Keratinocyte (primary cell): ENCODE measurements around the gene SLC39A11. TPM values are rescaled to one million over a fixed set of nuclear protein-coding genes. Genes with fewer than 3 reads are reported as not detected.

Source experiments
- DNase-seq: peaks from one replicate; pipeline ENCODE4 v3.0.0-alpha.2; 2011; ENCODE audit warnings: low read depth, missing footprints, low spot score
- FAIRE-seq: peaks from 2 replicates; lab custom pipeline; 2011; peaks lifted over from hg19 to GRCh38; lab: Jason Lieb, UNC
- H2AFZ ChIP-seq: 2 replicates; pipeline ENCODE4 v1.6.0; 2012; ENCODE audit warnings: low read length, control low read depth, inconsistent platforms; ENCODE audit not compliant: control insufficient read depth
- H3K27ac ChIP-seq: 2 replicates; pipeline ENCODE4 v1.5.1; 2011; ENCODE audit warnings: low read length; ENCODE audit not compliant: control insufficient read depth, insufficient read depth
- H3K27me3 ChIP-seq: 3 replicates; pipeline ENCODE4 v1.6.0; 2011; ENCODE audit warnings: low read length; ENCODE audit not compliant: control insufficient read depth, insufficient read depth; ENCODE audit errors: extremely low read depth
- H3K36me3 ChIP-seq, 2 experiments: 2 replicates in 1 of 2; 3 replicates in 1 of 2; pipeline ENCODE4 v1.5.1; 2011; ENCODE audit warnings: low read length in 2 of 2, mild to moderate bottlenecking in 1 of 2; ENCODE audit not compliant: control insufficient read depth in 2 of 2, insufficient read depth in 2 of 2; ENCODE audit errors: extremely low read depth in 1 of 2
- H3K4me1 ChIP-seq: 3 replicates; pipeline ENCODE4 v1.5.1; 2011; ENCODE audit warnings: low read length; ENCODE audit not compliant: control insufficient read depth, insufficient read depth; ENCODE audit errors: extremely low read depth
- H3K4me2 ChIP-seq: 3 replicates; pipeline ENCODE4 v1.6.0; 2011; ENCODE audit warnings: low read depth, low read length; ENCODE audit not compliant: control insufficient read depth, insufficient read depth; ENCODE audit errors: extremely low read depth
- H3K4me3 ChIP-seq, 3 experiments: fragments of 200-600 bp in 1 of 3; sonication (generic) in 1 of 3; 2 replicates in 2 of 3; 3 replicates in 1 of 3; pipeline ENCODE4 v1.5.1; 2011 to 2016; ENCODE audit warnings: low read length in 3 of 3, mild to moderate bottlenecking in 3 of 3, control low read depth in 2 of 3, inconsistent platforms in 1 of 3, low read depth in 1 of 3, mixed read lengths in 1 of 3, mixed run types in 1 of 3, moderate library complexity in 1 of 3; ENCODE audit not compliant: control insufficient read depth in 2 of 3, insufficient read depth in 2 of 3; ENCODE audit errors: extremely low read depth in 1 of 3
- H3K79me2 ChIP-seq: 2 replicates; pipeline ENCODE4 v1.6.0; 2012; ENCODE audit warnings: low read length; ENCODE audit not compliant: control insufficient read depth, insufficient read depth
- H3K9ac ChIP-seq: 3 replicates; pipeline ENCODE4 v1.6.0; 2011; ENCODE audit warnings: low read length; ENCODE audit not compliant: control insufficient read depth, insufficient read depth; ENCODE audit errors: extremely low read depth
- H3K9me1 ChIP-seq: 3 replicates; pipeline ENCODE4 v1.6.0; 2011; ENCODE audit warnings: low read length; ENCODE audit not compliant: control insufficient read depth, insufficient read depth; ENCODE audit errors: extremely low read depth
- H3K9me3 ChIP-seq: 2 replicates; pipeline ENCODE4 v1.5.1; 2012; ENCODE audit warnings: low read depth, low read length; ENCODE audit not compliant: control insufficient read depth
- H4K20me1 ChIP-seq: 3 replicates; pipeline ENCODE4 v1.6.0; 2011; ENCODE audit warnings: low read length; ENCODE audit not compliant: control insufficient read depth, insufficient read depth; ENCODE audit errors: extremely low read depth
- EZH2 ChIP-seq: IDR thresholded peaks from one replicate; pipeline ENCODE4 v1.6.1; 2012; ENCODE audit warnings: inconsistent platforms, mild to moderate bottlenecking, low read length, moderate library complexity
- dilution Hi-C: fragments of 300-500 bp; cut with MboI; formaldehyde crosslinking; loops from one replicate; pipeline ENCODE4 v1.7.0; 2020; ENCODE audit warnings: low sequenced_read_pairs; ENCODE audit not compliant: extremely low pct_ligation_motif_present
- polyA plus RNA-seq, 5 experiments: library from polyadenylated mRNA; depleted of rRNA in 3 of 5; stranded (reverse) in 3 of 5; stranded (forward) in 1 of 5; unstranded in 1 of 5; fragments of >200 nt; gene quantifications; 1 replicate in 1 of 5; 2 replicates in 3 of 5; 3 replicates in 1 of 5; pipeline versions ENCODE4 v1.2.1 to v1.2.3, GENCODE V29; 2011 to 2012; ENCODE audit warnings: missing spikeins in 2 of 5, low read depth in 1 of 5, low replicate concordance in 1 of 5
- TF ChIP-seq, protein P1 (sequence below), 3 experiments: IDR thresholded peaks in 1 of 3; conservative IDR thresholded peaks in 1 of 3; optimal IDR thresholded peaks in 1 of 3; 2 replicates in 2 of 3; 3 replicates in 1 of 3; pipeline versions ENCODE3 to v1.5.1; 2011; ENCODE audit warnings: low read length in 3 of 3, mild to moderate bottlenecking in 3 of 3, moderate library complexity in 2 of 3, control low read depth in 1 of 3, inconsistent platforms in 1 of 3; ENCODE audit not compliant: insufficient read depth in 2 of 3; ENCODE audit errors: extremely low read depth in 1 of 3

SLC39A11 gene
- polyA plus RNA-seq, 1 donor (not counting 4 experiments of a cell fraction or from before 2014, with no cell fraction given): 11.5 TPM

DNA sequence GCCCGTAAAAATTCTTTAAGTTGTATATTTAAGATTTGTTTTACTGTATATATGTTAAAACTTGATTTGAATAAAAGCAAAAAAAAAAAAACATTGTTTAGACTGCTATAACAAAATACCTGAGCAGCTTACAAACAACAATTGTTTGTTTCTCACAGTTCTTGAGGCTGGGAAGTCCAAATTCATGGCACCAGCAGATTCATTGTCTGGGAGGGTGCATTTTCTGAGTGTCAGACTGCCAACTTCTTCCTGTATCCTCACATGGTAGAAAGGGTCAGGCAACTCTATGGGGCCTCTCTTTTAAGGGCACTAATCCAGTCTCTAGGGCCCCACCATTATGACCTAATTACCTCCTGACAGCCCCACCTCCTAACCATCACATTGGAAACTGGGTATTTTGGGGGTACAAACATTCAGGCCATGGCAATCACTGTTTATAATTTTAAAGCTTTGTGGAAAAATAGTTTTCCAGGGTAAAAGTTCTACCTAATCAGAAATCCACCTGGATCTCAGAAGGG is 281.4 kb downstream of the SLC39A11 start:
- TF ChIP-seq, protein P1, sequence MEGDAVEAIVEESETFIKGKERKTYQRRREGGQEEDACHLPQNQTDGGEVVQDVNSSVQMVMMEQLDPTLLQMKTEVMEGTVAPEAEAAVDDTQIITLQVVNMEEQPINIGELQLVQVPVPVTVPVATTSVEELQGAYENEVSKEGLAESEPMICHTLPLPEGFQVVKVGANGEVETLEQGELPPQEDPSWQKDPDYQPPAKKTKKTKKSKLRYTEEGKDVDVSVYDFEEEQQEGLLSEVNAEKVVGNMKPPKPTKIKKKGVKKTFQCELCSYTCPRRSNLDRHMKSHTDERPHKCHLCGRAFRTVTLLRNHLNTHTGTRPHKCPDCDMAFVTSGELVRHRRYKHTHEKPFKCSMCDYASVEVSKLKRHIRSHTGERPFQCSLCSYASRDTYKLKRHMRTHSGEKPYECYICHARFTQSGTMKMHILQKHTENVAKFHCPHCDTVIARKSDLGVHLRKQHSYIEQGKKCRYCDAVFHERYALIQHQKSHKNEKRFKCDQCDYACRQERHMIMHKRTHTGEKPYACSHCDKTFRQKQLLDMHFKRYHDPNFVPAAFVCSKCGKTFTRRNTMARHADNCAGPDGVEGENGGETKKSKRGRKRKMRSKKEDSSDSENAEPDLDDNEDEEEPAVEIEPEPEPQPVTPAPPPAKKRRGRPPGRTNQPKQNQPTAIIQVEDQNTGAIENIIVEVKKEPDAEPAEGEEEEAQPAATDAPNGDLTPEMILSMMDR (optimal IDR thresholded peaks at IDR 0.05 in 1 of 3, IDR thresholded peaks at IDR 0.05 in 1 of 3, conservative IDR thresholded peaks at IDR 0.05 in 1 of 3; ENCODE audit: extremely low read depth in 1 of 3, insufficient read depth in 2 of 3, low read length in 3 of 3): no peak
- no peak for TF ChIP-seq EZH2
- H3K9me1 ChIP-seq: no peaks in the 10 kb centered on the region
- H3K4me2 ChIP-seq: no peak overlapping the region
- H3K27ac ChIP-seq: no peak overlapping the region
- H2AFZ ChIP-seq: no peak overlapping the region
- no peaks in the 10 kb centered on the region for H3K4me1 ChIP-seq
- H4K20me1 ChIP-seq: no peaks in the 10 kb centered on the region
- no peak for DNase-seq
- H3K27me3 ChIP-seq: no peaks in the 10 kb centered on the region
- FAIRE-seq: no peak
- dilution Hi-C loops: no loop called here
- H3K9me3 ChIP-seq: no peaks in the 10 kb centered on the region
- H3K4me3 ChIP-seq: no peak overlapping the region
- H3K9ac ChIP-seq: no peak overlapping the region
- no peaks in the 10 kb centered on the region for H3K36me3 ChIP-seq
- no peaks in the 10 kb centered on the region for H3K79me2 ChIP-seq

DNA sequence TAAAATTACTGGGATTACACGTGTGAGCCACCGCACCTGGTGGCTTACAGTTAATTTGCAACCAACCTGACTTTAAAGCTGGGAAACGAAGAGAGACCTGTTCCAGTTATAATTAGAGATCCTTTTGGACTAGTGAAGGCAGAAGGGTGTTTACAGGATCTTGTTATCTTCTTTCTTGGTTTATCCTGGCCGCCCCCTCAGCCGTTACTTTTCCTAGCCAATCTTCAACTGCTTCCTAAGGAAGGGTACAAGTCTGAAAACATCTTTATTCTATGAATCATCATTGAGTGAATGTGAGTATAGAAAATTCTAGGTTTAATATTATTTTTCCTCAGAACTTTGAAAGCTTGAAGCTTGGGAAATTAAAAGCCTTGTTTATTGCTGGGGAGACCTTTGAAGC is 286.5 kb downstream of the SLC39A11 start:
- no peak overlapping the region for H3K4me2 ChIP-seq
- H3K36me3 ChIP-seq: peaks cover 0 to 2% of the 10 kb centered on the region in 2 experiments
- H3K79me2 ChIP-seq: no peaks in the 10 kb centered on the region
- dilution Hi-C loops: no loop called here
- no peak for FAIRE-seq
- H3K4me3 ChIP-seq: no peak overlapping the region
- no peak overlapping the region for H2AFZ ChIP-seq
- no peaks in the 10 kb centered on the region for H4K20me1 ChIP-seq
- no peaks in the 10 kb centered on the region for H3K4me1 ChIP-seq
- no peak overlapping the region for H3K27ac ChIP-seq
- H3K9me3 ChIP-seq: no peaks in the 10 kb centered on the region
- H3K27me3 ChIP-seq: no peaks in the 10 kb centered on the region
- TF ChIP-seq, protein P1 (optimal IDR thresholded peaks at IDR 0.05 in 1 of 3, IDR thresholded peaks at IDR 0.05 in 1 of 3, conservative IDR thresholded peaks at IDR 0.05 in 1 of 3; ENCODE audit: extremely low read depth in 1 of 3, insufficient read depth in 2 of 3, low read length in 3 of 3): no peak
- no peak for TF ChIP-seq EZH2
- no peaks in the 10 kb centered on the region for H3K9me1 ChIP-seq
- no peak overlapping the region for H3K9ac ChIP-seq
- DNase-seq: no peak
